GM21529 (cell line): ENCODE data around the gene DHX35.
"Not testable (repeated sequence)": the region's sequence is repeated elsewhere in the genome, so short reads cannot be mapped to it uniquely, and the experiment has no call there.

ENCODE experiments used
- ATAC-seq: cut with Tn5 transposase; IDR thresholded peaks from one replicate; pipeline ENCODE4 v1.9.1; 2021; ENCODE audit not compliant: unreplicated experiment

The DHX35 gene

GRCh38 chr20:38940644-38941043 is 21.5 kb upstream of the DHX35 start:
- ATAC-seq: no peak

DNA sequence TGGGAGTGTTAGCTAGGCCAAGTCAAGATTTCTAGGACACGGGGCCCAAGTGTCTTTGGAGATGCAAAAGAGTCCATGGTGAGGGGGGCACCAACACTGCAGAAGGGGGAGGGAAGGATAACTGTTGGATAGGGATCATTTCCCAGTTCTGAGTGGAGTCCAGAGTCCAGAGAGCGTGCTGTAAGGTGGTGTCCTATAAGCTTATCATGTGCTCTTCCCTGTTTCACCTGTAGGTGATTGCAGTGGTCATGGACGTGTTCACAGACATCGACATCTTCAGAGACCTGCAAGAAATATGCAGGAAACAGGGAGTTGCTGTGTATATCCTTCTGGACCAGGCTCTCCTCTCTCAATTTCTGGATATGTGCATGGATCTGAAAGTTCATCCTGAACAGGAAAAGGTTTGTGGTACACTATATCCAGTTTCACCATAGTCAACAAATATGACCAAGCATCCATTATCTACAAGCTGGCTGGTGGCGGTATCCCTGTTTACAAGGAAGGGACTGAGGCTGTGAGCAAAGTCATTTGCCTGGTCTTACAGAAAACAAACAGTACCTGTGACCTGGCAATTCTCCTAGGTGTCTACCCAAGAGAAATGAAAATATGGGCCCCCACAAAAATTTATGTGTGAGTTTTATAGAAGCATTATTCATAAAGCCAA is 20.3 kb upstream of the DHX35 start:
- ATAC-seq: no peak

DNA sequence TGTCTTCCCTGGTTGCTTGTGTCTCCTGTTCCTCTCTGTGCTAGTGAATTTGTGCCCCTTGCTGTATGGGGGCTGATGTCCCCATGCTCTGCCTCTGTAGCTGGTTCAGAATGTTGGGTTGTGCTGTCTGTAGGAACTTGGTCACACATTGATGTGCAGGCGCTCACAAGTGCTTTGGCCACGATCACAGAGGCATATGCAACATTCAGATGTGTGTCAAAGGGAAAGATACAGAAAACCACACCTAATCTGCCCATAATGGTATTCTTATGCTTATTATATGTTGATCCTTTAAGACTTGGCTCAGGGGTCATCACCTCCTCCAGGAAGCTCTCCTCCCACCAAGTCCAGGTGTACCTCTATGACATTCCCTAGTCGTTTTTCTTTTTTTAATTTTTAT is 17.1 kb upstream of the DHX35 start:
- no peak for ATAC-seq

GRCh38 chr20:38946836-38947235 is 15.3 kb upstream of the DHX35 start:
- no peak for ATAC-seq

GRCh38 chr20:38947931-38948362 is 14.2 kb upstream of the DHX35 start:
- ATAC-seq: no peak

- no peak for ATAC-seq
Measured at GRCh38 chr20:38950254-38950653, 11.9 kb upstream of the DHX35 start.

DNA sequence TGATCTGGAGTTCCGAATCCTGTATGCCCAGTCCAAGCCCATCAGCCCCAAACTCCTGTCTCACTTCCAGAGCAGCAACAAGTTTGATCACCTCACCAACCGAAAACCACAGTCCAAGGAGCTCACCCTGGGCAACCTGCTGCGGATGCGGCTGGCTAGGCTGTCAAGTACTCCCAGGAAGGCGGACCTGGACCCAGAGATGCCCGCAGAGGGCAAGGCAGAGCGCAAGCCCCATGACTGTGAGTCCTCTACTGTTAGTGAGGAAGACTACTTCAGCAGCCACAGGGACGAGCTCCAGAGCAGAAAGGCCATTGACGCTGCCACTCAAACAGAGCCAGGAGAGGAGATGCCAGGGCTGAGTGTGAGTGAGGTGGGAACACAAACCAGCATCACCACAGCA is 10.5 kb upstream of the DHX35 start:
- ATAC-seq: no peak

DNA sequence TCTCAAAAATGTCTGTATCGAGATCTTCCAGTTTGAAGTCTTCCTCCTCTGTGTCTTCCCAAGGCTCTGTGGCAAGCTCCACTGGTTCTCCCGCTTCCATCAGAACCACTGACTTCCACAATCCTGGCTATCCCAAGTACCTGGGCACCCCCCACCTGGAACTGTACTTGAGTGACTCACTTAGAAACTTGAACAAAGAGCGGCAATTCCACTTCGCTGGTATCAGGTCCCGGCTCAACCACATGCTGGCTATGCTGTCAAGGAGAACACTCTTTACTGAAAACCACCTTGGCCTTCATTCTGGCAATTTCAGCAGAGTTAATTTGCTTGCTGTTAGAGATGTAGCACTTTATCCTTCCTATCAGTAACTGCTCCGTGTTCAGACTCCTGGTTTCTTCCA is 10.0 kb upstream of the DHX35 start:
- no peak for ATAC-seq

DNA sequence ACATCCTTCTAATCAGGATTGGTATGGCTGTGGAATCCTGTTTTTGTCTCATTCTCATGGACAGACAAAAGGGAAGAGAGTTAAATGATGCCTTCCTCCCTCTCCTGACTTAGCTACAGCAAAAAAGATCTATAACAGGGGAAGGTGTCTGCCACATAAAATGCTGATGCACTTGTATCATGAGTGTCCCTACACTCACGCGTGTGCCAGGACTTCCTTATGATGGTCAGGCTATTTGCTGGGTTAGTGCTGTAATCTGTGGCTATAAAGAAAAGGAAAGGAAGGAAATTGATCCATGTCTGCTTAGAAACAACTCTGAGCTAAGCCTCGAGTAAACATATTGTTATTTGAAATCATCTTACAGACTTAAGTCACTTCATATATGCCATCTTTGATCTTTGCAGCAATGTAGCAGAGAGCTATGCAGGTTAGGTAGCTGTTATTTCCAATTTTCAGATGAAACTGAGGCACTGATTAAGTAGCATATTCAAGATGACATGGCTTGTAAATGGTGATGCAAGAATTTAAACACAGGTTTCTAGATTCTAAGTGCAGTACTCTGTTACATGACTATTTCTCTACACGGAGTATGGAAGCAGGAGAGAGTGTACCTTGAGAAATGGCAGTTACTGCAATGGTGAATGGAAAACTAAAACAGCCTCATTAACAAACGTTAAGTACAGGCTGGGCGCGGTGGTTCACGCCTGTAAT is 8.4 kb upstream of the DHX35 start:
- no peak for ATAC-seq

DNA sequence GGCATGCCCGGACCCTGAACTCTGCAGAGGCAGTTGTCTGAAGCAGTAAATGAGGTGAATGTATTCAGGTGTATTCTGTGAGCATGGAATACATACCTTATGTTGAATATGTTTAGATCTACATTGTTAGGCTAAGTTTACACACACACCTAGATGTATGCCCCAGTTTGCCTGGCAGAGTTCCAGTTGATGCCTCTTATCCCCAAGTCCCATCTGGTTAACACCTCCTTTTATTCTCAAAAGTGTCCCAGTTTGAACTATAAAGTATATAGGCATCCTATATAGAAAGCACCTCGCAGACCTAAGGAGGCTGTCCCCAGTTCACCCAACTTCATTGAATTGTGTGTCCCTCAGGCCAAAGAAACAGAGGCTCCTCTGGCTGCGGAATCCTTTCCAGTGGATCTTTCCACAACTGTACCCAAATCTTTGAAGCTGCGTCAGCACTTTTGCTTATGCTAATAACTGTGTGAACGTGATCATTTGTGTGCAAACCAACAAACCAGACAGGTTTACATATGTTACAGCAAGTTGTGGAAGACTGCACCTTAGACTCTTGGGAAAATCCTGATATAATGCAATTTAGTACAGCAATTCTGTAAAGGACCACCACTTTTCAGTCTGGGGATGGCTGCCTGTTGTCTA is 4.8 kb upstream of the DHX35 start:
- no peak for ATAC-seq

GRCh38 chr20:38957915-38958485 is 4.1 kb upstream of the DHX35 start:
- ATAC-seq: no peak

DNA sequence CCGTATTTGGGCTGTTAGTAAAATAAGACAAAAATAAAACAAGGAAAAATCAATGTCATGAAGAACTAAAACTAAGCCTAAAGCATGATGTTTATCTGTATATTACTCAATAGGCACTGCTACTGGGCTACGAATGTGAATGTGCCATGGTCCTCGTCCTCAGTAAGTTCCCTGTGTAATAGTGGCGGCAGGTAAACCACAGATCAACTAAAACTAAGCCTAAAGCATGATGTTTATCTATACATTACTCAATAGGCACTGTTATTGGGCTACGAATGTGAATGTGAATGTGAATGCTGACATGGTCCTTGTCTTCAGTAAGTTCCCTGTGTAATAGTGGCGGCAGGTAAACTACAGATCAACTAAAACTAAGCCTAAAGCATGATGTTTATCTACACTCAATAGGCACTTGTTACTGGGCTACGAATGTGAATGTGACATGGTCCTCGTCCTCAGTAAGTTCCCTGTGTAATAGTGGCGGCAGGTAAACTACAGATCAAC is 1.9 kb upstream of the DHX35 start:
- not testable (repeated sequence) for ATAC-seq

GRCh38 chr20:38961530-38962043 is 557 bp upstream of the DHX35 start:
- ATAC-seq: no peak

DNA sequence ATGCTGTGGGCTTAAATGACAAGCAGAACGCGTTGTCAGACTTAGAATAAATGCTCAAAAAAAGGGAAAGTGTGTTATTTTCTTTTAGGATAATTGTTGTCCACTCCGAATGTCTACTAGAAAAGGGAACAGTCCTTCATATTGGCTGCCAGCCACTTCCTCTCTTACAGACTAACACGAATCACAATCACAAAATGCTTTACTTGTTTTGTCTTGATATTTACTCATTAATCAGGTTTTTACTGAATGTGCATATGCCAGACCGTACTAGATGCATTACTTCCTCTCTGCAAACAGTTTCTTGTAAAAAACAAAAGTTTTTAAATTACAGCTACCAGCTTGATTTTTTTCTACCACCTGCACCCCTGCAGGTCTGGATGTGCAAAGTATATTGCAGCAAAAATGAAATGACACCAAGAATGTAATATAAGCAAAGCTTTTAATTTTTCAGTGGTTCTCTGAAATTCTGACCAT is 821 bp downstream of the DHX35 start:
- ATAC-seq: no peak

- no peak for ATAC-seq
Measured at GRCh38 chr20:38963745-38964144, 1.6 kb downstream of the DHX35 start.

DNA sequence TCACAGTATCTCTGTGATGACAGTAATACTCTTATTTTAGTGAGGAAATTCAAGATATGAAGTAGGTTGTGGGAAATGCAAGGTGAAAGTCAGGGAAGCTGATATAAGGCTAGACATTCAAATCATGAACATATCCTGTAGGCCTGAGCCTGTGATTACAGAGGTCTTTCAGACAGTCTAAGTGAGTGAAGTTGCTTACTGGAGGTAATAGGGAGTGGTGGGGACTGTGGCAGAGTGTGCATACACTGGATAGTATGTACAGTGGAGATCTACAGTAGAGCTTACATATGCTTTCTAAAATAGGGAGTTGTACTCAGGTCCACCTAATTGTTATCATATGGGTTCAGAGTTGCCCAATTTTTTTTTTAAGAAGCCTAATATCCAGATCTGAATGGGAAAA is 3.1 kb downstream of the DHX35 start:
- ATAC-seq: no peak

DNA sequence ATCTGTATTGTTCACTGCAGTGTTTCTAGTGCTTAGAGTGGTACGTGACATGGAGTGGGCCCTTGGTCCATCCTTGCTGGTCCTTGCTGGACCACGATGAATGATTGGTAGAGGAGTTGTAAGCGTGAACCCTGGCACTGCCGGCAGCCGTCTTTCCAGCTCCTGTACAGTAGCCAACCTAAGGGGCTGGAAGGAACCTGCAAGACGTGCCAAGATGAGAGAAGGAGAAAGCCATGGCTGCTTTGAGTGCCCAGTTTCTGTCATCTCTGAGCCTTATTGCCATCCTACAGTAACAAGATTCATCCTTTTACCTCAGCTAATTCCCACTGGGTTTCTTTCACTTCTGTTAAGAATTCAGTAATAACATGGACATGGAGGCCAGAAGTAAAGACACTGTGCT is 5.9 kb downstream of the DHX35 start:
- no peak for ATAC-seq

- no peak for ATAC-seq
Measured at GRCh38 chr20:38969708-38970107, 7.6 kb downstream of the DHX35 start.

- ATAC-seq: no peak
Measured at GRCh38 chr20:38970302-38970701, 8.2 kb downstream of the DHX35 start.

DNA sequence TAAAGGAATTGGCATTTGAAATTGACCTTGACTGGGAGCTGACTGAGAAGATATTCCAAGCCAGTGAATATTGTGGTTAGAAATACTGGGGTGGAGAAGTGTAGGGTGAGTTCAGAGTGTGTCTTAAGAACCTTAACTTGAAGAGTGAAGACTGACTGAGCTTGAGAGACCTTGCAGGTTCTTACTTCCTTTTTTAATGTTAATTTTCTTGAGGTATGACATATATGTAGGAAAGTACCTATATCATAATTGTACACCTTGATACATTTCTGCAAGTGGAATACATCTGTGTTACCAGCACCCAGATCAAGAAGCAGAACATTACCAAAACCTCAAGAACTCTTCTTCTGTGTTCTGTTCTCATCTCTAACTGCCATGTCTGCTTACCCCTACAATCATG is 11.0 kb downstream of the DHX35 start:
- ATAC-seq: no peak

- no peak for ATAC-seq
Measured at GRCh38 chr20:38973645-38974044, 11.5 kb downstream of the DHX35 start.
